ENCODE data around the gene IDI2. TPM values are rescaled to one million over a fixed set of nuclear protein-coding genes. Genes with fewer than 3 reads are reported as not detected.

The IDI2 gene
- total RNA-seq, 2 donors from 2014 or later = 0.24 TPM; not detected in 1

- no peak overlapping the region for H3K4me3 ChIP-seq
- no peak for DNase-seq (ENCODE audit: low spot score)
- H3K4me1 ChIP-seq = no peaks in the 10 kb centered on the region
- H3K9me3 ChIP-seq = no peaks in the 10 kb centered on the region
- H3K27ac ChIP-seq = no peak overlapping the region
- no peak for TF ChIP-seq CTCF (IDR thresholded peaks at IDR 0.05)
- peaks cover 32% of the 10 kb centered on the region for H3K36me3 ChIP-seq
- no peaks in the 10 kb centered on the region for H3K27me3 ChIP-seq
Observed at GRCh38 chr10:1037098-1037497, 11.4 kb upstream of the IDI2 start.

- Histone ChIP-seq H3K27ac (no peak overlapping the region), H3K4me3 (no peak overlapping the region), H3K9me3 (no peaks in the 10 kb centered on the region), H3K27me3 (no peaks in the 10 kb centered on the region), H3K4me1 (no peaks in the 10 kb centered on the region), H3K36me3 (peaks cover 25% of the 10 kb centered on the region)
- TF ChIP-seq CTCF (IDR thresholded peaks at IDR 0.05) = no peak
- DNase-seq (ENCODE audit: low spot score) = no peak
Observed at GRCh38 chr10:1036341-1036791, 10.7 kb upstream of the IDI2 start.

- peaks cover 21% of the 10 kb centered on the region for H3K36me3 ChIP-seq
- no peak overlapping the region for H3K4me3 ChIP-seq
- no peaks in the 10 kb centered on the region for H3K4me1 ChIP-seq
- DNase-seq (ENCODE audit: low spot score) = no peak
- H3K27me3 ChIP-seq = no peaks in the 10 kb centered on the region
- TF ChIP-seq CTCF (IDR thresholded peaks at IDR 0.05) = no peak
- no peaks in the 10 kb centered on the region for H3K9me3 ChIP-seq
- peak overlapping the region in 1 of 2 donors; percentile 27 for H3K27ac ChIP-seq
Observed at GRCh38 chr10:1035201-1035600, 9.5 kb upstream of the IDI2 start.

GRCh38 chr10:1034758-1035157 lies 9.1 kb upstream of the IDI2 start:
- no peak overlapping the region for H3K4me3 ChIP-seq
- H3K27me3 ChIP-seq = no peaks in the 10 kb centered on the region
- no peak for TF ChIP-seq CTCF (IDR thresholded peaks at IDR 0.05)
- no peak for DNase-seq (ENCODE audit: low spot score)
- H3K36me3 ChIP-seq = peaks cover 21% of the 10 kb centered on the region
- H3K9me3 ChIP-seq = no peaks in the 10 kb centered on the region
- H3K4me1 ChIP-seq = no peaks in the 10 kb centered on the region
- peak overlapping the region in 1 of 2 donors; percentile 27 for H3K27ac ChIP-seq

- TF ChIP-seq CTCF (IDR thresholded peaks at IDR 0.05) = no peak
- H3K4me1 ChIP-seq = no peaks in the 10 kb centered on the region
- H3K9me3 ChIP-seq = no peaks in the 10 kb centered on the region
- no peak for DNase-seq (ENCODE audit: low spot score)
- peaks cover 21% of the 10 kb centered on the region for H3K36me3 ChIP-seq
- H3K4me3 ChIP-seq = no peak overlapping the region
- H3K27ac ChIP-seq = no peak overlapping the region
- no peaks in the 10 kb centered on the region for H3K27me3 ChIP-seq
Observed at GRCh38 chr10:1033601-1034000, 7.9 kb upstream of the IDI2 start.

- H3K27ac ChIP-seq = no peak overlapping the region
Observed at GRCh38 chr10:1029838-1030237, 4.2 kb upstream of the IDI2 start.

More at GRCh38 chr10:1029838-1030237, 4.2 kb upstream of the IDI2 start:
- Histone ChIP-seq H3K36me3 (no peaks in the 10 kb centered on the region), H3K4me1 (no peaks in the 10 kb centered on the region), H3K4me3 (no peak overlapping the region), H3K9me3 (no peaks in the 10 kb centered on the region), H3K27me3 (no peaks in the 10 kb centered on the region)
- TF ChIP-seq CTCF (IDR thresholded peaks at IDR 0.05) = no peak
- no peak for DNase-seq (ENCODE audit: low spot score)
